LoVo (cell line): Measurements from ENCODE around the gene THBS2.
"Not testable (repeated sequence)": the region's sequence is repeated elsewhere in the genome, so short reads cannot be mapped to it uniquely, and the experiment has no call there.

ENCODE experiments used
- DNase-seq: peaks from one replicate; pipeline ENCODE4 v3.0.0-alpha.2; 2016; ENCODE audit warnings: low spot score

Gene THBS2

DNA sequence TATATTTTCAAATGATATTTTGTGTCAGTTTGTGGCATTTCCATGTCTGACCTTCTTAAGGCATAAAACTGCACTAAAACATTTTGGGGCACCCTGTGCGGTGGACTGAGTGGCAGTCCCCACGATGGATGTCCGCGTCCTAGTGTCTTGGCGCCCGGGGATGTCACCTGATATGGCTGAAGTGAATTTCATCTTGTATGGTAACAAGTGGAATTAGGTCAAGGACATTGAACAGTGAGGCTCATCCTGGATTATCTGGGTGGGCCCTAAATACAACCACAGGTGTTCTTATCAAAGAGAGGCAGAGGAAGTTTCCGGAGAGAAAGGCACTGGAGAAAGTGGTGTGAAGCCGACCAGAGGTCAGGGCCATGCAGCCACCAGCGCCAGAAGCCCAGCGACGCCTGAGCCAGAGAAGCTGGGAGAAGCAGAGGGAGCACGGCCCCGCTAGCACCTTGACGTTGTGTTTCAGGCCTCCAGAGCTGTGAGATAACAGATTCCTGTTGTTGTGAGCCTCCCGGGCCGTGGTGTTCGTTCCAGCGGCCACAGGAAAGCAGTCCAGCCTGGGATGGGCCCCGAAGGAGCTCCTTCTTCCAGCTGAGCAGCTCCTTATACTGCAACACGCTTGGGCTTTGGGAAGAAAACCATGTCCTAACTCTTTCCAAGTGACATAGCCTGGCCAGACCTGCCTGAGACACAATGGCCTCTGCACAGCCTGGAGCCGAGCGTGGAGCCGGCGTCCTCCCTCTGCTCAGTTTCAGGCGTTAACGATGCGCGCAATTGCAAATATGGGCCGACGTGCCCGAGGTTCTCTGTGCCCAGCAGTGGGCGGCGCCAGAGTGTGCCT lies 22.5 kb downstream of the THBS2 start:
- no peak for DNase-seq

DNA sequence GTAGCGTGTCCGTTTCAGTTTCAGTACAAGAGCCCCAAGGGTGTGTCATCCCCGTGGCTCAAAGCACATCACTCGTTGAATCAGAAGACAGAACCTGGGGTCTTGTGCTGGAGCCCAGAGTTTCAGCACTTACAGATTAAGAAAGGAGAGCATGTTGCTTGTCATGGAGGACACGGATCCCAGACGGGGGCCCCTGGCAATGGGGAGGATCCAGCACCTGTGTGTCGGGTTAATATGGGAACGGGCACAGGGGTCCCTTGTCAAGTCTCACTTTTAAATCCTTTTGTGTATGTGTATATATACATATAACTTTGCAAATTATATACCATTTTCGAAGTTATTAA lies 23.4 kb downstream of the THBS2 start:
- no peak for DNase-seq

DNA sequence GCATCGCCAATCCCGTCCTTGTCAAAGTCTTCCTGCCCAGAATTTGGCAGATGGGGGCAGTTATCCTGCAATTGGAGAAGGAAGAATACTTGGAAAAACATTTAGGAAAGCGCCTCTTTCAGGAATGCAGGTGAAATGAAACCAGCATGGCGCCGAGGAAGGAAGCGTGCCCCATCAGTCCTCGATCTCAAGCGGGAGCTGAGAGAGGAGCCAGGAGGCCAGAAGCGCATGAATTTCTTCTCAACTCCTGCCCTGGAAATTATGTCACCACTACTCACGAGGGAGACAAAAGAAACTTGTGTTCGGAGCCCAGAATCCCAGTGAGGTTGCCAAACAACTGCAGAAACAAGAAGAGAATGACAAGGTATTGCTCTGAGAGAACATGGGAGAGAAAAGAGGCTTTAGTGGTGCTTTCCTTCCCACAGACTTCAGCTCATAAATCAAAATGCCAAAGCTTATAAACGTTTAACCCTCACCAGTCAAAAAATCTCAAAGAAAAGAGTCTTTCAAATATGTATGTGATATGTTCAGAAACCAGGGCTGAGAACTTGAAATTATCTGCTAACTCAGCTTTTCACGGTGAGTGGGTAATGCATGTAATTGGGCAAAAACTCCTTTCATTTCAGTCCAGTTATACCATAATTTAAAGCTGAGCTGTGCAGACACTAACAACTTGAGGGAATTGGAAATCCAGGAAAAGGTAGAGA lies 23.9 kb downstream of the THBS2 start:
- DNase-seq, result no peak

DNA sequence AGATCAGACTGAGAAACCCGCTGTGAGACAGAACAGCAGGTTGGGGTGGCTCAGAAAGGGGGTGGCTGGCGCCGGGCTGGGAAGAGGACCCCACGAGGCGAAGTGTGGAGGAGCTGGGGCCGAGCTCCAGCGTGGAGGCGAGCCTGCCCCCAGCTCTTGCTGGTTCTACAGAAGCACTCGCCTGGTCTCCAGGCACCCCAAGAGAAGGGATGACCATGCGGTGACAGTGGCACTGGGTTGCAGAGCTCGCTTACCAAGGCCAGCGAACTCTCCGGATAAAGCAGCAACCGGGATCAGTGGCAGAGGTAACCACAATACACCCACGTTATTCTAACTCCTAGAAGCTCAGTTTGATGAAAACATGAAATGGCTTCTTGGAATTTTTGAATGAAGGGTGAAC lies 26.5 kb downstream of the THBS2 start:
- no peak for DNase-seq

DNA sequence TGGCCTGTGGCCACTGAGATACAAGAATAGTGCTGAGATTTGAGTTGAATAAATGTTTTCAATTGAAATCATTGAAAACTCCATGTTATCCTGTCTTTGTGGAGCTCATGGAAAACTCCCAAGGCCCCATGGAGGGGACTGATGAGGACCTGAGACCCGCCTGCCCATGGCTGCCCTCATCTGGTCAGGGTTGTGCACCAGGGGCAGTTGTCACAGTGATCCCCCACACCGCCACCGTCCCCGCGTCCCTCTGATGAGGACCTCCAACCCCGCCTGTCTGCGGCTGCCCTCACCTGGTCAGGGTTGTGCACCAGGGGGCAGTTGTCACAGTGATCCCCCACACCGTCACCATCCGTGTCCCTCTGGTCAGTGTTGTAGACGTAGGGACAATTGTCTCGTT lies 27.8 kb downstream of the THBS2 start:
- DNase-seq, result no peak

DNA sequence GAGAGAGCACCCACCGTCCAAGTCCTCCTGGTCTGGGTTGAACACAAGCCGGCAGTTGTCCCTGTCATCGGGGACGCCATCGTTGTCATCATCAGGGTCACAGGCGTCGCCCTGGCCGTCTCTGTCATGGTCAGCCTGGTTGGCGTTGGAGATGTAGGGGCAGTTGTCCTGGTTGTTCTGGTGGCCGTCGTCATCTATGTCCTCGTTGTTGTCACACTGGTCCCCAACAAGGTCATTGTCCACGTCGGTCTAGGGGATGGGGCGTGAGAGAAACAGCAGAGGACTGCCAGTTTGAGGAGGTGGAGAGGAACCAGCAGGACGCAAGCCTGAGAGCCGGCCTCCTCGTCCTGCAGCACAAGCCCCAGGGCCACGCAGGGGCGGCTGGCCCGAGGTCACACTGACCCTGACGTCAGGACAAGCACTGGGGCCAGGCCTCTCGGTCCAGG lies 28.5 kb downstream of the THBS2 start:
- DNase-seq, result no peak

DNA sequence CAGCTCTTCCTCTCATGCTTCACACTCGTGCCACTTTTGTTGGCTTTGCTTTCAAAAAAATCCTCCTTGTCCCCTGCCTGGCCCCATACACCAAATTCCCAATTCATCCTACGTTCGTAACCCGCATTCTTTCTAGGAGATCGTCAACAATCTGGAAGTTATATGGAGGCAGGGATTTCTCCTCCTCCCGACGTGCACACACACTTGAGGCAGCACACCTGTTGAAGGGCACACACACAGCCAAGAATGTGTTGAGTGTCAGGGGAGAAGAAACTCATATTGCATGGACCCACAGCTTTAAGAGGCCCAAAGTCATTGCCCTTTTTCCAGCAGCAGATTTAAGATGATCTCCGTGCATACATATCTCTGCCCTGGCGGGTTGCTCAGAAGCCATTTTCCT lies 28.9 kb downstream of the THBS2 start:
- DNase-seq, result no peak

DNA sequence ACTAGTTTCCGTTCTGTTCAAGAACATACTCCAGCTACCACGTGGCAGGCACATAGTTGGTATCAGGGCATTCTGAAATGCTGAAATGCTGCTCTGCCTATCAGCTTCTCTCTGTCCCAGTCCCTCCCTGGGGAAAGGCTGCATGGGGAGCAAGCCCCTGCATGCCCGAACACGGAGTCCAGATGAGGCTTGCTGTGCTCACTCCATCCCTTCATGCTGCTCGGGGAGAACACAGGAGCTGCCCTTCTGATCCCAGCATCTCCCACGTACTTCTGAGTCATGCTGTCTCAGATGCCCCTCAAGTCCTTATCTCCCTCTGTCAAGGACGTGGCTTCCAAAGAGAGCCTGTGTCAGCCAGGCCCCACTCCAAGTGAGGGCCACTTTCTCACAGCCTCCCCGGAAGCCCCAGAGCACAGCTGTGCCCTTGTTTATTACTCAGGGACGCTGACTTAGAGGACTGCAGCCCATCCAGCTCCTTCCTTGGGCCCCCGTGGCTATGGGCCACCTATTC lies 29.4 kb downstream of the THBS2 start:
- DNase-seq, result no peak

DNA sequence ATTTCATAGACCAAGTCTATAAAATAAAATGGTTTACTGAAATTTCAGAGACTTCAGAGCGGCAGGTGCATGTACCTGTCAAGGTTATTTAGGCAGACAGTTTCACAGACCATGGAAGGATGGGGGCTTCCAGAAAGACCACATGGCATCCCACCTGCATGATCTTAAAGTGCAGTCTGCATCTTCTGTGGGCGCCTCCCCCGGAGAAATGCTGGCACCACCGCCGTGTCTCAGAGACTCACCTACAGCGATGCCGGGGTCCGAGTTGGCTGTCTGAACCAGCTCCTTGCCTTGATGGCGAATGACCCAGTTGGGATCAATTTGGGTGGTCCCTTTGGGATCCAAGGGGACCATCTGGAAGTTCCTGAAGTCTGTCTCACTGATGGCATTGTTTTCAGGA lies 30.6 kb downstream of the THBS2 start:
- no peak for DNase-seq

DNA sequence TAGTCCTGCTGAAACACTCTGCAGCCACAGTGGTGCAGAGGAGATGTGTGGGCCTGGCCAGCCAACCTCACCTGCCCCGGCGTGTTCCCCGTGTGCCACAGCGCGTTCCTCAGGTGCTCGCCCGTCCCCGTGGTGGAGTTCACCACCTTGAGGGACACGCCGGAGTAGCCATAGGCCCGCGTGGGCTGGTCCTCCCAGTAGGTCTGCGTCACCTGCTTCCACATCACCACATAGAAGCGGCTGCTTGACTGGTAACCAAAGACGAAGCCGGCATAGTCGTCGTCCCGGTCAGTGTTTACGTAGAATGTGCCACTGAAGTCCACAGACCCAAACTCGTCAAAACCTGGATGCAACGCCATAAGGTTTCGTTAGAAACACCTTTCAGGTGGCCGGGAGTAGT lies 31.5 kb downstream of the THBS2 start:
- no peak for DNase-seq

DNA sequence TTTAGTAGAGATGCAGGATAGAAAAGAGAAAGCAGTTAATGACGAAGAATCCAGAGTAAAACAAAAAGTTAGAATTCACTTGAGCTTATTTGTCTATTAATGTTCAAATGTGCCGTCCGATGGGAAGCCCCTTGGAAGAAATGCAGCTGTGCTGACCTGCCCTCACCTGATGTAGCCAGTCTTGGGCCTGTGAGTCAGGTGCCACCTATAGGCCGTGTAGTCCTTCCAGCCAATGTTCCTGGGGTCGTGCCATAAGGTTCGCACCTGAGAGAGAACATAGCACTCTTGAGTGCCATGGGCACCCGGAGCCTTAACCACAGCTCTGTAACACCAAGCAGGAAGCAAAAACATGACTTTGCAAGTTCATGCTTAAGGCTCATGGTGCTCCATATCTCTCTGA lies 32.4 kb downstream of the THBS2 start:
- DNase-seq, result no peak

DNA sequence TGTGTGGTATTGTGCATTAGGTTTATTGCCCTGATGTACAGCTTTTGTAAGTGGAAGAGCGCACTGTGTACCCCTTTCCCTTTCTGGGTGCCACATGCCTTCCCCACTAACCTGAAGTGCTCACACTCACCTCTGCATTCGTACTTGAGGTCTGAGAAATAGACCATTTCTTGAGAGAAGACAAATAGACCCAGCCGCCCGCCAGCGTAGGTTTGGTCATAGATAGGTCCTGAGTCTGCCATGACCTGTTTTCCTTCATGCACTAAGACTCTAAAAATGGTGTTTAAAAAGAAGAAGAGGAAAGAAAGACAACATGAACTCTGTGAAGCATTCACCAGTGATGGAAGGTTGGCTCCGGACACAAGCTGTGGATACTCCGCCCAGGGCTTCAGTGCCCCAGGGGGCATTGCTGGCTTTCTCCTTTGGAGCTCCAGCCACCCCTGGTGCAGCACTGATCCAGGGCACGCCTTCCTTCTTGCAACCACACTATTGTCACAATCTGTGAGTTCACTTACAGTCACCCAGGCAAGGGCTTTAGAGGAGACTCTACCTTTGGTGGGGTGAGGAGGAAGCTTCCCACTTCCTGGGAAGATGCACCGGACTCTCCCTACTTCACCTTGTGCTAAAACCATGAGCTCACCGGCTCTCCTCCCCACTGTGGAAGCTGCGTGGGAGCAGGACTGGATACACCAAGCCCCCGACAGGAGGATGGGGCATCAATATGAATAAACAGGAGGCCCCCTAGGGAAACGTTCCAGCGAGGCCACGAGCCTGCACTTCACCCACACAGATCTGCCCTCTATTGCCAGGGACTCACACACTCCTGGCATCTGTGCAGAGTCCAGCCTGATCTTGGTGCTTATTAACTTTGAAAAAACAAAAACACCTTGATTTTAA lies 33.3 kb downstream of the THBS2 start:
- no peak for DNase-seq

DNA sequence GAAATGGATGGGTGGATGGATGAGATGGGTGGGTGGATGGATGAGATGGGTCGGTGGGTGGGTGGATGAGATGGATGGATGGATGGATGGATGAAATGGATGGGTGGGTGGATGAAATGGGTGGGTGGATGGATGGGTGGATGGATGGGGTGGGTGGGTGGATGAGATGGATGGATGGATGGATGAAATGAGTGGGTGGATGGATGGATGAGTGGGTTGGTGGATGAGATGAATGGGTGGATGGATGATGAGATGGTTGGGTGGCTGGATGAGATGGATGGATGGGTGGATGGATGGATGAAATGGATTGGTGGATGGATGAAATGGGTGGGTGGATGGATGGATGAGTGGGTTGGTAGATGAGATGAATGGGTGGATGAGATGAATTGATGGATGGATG lies 35.7 kb downstream of the THBS2 start:
- no peak for DNase-seq

DNA sequence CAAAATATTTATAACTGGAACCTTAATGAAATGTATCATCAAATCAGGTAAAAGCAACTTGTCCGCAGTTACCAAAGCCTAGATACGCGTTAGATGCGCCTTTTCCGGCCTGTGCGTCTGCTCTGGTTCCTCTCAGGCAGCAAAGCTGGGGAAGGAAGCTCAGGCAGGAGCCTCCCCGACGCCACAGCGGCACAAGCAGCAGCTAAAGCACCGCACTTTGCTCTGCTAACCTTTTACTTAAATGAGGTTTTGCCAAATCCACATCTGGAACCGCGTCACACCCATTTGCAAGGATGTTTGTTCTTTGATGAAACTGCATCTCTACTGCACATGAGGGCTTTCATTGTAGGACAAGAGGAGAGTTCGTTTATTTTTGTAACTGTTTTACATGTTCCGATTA lies 36.8 kb downstream of the THBS2 start:
- no peak for DNase-seq

DNA sequence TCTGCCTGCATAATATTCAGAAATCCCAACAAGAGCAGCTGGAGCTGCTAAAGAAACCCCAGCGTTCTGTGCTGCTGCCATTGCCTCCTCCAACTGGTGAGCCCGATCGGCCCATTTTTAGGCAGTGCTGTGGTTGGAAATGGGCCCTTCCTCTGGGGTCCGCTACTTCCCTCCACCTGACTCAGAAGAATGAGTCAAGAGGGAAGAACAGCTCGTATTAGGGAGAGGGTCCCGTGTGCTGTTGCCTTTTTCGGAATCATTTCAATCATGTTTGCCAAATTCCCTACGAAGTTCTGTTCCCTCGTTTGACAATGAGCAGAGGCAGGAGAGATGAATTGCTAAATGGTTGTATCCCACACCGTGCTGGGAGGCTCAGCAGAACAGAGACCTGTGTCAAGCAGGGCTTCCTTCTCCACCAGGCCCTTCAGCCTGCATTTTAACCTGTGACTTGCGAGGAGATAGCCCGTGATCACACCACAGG lies 38.4 kb downstream of the THBS2 start:
- no peak for DNase-seq

DNA sequence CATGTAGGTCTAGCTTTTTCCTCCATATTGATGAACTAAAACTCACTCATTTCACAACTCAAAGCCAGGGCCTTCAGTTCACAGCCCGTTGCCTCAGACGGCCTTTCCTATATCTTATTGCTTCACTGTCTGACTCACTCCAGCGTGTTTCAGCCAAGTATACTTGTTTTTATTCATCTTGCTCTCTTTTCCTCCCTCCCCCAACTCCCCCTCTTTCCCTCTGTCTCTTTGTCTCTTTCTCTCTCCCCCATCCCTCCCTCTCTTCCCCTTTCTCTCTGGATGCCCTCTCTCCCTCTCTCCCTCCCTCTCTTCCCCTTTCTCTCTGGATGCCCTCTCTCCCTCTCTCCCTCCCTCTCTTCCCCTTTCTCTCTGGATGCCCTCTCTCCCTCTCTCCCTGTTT lies 38.9 kb downstream of the THBS2 start:
- not testable (repeated sequence) for DNase-seq

DNA sequence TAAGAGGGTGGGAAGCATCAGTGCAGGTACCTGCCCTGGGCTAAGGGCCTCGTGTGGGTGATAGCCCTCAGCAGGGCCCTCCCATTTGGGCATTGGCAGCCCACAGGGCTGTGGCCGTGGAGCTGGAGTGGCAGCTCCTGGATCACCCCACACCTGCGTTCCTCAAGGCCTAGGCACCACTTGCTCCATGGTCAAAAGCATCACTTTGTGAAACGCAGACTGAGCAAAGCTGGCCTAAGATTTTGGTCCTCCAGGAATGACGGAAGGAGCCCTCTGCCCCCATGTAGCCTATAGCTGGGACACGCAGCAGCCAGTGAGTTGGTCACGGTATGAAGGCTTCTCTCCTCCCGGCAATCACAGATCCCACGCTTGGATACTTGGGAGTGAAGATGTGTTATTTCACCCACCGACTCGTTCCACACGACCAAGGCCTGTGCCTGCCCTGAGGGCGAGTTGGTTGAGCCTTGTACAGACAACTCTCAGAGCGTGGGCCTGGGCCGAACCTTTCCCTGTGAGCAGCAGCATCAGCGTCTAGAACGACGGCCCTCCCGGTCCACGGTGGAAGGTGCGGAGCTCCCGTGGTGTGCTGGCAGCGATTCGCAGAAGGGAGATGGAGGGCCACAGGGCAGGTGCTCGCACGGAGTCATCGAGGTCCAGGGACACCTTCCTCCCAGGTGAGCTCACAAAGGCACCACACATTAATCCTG lies 39.7 kb downstream of the THBS2 start:
- DNase-seq, result no peak

DNA sequence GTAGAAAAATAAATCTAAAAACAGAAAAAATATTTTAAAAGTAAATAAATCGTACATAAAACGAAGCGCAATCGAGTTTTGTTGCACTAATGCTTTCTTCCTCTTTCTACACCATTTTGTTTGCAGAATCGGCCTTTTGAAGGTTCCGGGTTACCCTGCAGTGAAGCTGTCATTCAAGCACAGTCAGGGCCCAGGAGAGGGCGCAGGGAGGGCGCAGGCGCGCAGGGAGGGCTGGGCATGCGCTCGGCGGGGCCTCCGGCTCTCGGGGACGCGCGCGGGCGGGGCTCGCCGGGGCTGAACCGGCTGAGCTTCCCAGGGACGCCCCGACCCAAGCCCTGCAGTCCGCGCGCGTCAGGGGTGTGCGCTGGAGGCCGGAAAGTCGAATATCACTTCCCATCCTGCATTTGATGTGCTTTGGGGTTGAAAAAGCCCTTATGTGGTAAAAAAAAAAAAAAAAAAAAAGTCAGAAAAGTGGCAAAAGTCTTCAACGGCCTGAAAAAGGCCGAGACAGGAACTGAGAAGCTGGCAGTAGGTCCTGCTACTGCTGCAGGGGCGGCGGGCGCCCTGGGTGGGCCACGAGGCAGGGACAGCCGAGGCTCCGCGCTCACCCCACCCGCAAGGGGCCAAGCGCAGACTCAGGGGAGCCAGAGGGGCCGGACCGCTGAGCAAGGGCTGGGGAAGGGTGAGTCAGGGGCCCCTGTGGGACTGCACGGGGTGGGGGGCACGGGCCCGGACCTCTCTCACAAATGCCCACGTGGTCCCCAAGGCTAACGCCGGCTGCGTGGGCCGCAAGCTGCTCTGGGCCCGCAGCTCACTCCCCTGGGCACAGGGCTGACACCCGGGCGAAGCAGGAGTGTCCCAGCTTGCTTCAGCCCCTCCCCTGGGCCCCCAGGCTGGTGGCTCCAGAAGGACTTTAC lies 40.5 kb downstream of the THBS2 start:
- peak; percentile 87 for DNase-seq

DNA sequence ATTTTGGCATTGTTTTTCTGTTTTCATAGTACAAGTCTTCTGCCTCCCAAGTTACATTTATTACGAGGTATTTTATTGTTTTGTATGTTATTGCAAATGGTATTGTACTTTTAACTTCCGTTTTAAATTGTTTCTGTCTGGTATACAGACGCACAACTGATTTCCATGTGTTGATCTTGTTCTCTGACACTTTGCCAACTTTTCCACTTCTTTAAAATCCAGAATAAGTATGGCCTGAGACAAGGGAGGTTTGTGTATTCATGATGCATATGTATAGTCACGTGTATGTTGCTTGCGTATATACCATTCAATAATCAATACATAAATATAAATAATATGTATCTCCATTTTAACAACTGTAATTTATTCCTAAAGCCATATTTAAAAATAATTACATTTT lies 41.2 kb downstream of the THBS2 start:
- DNase-seq, result no peak

DNA sequence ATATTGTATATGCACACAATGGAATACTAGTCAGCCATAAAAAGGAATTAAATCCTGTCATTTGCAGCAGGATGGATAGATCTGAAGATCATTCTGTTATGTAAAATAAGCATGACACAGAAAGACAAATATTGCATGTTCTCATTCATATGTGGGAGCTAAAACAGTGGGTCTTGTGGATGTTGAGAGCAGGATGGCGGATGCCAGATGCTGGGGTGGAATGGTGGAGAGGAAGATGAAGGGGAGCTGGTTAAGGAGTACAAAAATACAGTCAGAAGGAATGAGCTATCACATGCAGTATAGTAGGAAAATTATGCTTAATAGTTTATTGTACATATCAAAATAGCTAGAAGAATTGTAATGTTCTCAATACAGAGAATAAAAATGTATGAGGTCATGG lies 41.8 kb downstream of the THBS2 start:
- DNase-seq, result no peak

DNA sequence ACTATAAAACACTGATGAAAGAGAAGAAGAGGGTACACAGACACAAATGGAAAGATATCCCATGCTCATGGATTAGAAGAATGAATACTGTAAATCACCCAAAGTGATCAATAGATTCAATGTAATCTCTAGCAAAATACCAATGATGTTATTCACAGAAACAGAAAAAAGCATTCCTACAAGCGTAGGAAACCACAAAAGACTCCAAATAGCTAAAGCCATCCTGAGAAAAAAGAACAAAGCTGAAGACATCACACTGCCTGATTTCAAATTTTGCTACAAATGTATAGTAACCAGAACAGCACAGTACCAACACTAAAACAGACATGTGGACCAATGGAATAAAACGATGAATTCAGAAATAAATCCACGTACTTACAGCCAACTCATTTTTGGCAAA lies 43.0 kb downstream of the THBS2 start:
- DNase-seq, result no peak
